ENCODE measurements around the gene RNF220. TPM values are rescaled to one million over a fixed set of nuclear protein-coding genes. Genes with fewer than 3 reads are reported as not detected.

Gene RNF220
- total RNA-seq, 6 experiments from 2014 or later = 19.2 to 57.9 (median 23.0) TPM

DNA sequence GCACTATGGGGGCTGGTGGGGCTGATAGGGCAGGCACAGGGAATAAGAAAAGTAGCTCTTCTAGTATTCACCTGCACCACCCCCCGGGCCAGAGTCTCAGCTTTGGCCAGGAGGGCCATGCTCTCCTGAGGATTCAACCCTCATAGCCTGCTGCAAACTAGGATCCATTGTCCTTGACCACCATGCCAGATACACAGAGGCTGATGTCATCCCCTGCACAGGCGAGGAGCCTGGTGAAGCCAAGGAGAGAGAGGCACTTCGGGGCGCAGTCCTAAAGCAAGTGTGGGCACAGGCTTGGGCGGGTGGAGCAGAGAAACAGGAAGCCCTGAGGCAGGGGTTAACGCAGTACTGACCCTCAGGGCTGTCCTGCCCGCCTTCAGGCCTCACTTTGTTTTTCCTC lies 239.8 kb downstream of the RNF220 start:
- Histone ChIP-seq H3K27me3 (no peaks in the 10 kb centered on the region), H3K27ac (peak overlapping the region; percentile 33 to 79 (median 70)), H3K9me3 (no peaks in the 10 kb centered on the region), H3K36me3 (peaks cover 0 to 64% (median 8%) of the 10 kb centered on the region in 4 donors), H3K4me3 (no peak overlapping the region), H3K4me1 (peaks cover 0 to 31% (median 14%) of the 10 kb centered on the region in 4 donors)
- ATAC-seq (peak in 1 of 4 donors; percentile 9), DNase-seq (no peak)
- intact Hi-C loops (cut with DNase I) = no loop called here
- TF ChIP-seq CTCF (IDR thresholded peaks at IDR 0.05) (no peak), POLR2A (IDR thresholded peaks at IDR 0.05) (no peak)
- 83% methylated on average over 1 of the region's 7 CpGs for WGBS (ENCODE audit: insufficient coverage, low coverage, low lambda C conversion rate, missing lambda C conversion rate)

DNA sequence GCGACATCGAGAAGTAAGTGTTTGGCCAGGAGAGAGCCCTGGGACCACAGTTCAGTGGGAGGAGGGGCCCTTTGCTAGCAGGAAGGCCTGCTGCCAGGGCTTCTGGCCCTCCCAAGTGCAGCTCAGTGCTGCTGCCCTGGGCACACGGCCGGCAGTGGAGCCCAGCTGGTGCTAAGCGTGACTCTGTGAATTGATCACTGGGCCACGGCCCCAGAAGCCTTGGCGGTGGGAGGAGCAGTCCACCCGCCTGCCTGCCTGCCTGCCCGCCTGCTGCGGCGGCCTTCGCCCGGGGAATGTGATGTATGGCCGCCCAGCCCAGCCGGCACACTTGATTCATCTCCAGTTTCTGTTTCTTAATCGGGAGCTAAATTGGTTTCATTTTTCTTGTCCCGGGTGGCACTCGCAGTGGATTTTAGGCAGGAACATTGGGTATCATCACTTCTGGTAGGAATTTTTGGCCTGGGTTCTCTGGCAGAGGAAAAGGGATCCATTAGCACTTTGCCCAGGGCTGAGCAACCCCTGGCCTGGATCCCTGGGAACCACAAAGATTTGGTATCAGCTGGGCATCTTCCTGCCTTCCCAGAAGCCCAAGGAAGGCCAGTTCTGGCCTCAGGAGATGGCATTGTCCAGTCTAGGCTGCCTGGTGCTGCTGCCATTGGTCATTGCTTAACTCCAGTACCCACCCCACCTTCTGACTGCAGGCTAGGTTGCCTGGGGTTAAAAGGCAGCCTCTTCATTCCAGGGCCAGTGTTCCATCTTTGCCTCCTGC lies 240.6 kb downstream of the RNF220 start:
- peak overlapping the region; percentile 33 to 79 (median 70) for H3K27ac ChIP-seq
- peaks cover 0 to 31% (median 14%) of the 10 kb centered on the region in 4 donors for H3K4me1 ChIP-seq
- no peaks in the 10 kb centered on the region for H3K27me3 ChIP-seq
- peaks cover 0 to 59% (median 12%) of the 10 kb centered on the region in 4 donors for H3K36me3 ChIP-seq
- TF ChIP-seq POLR2A (IDR thresholded peaks at IDR 0.05) (peak; percentile 38), CTCF (IDR thresholded peaks at IDR 0.05) (peak in 2 of 4 donors; percentile 4 to 6)
- ATAC-seq = peak; percentile 88 to 93 (median 90)
- DNase-seq = peak; percentile 84 to 91 (median 87)
- WGBS (ENCODE audit: insufficient coverage, low coverage, low lambda C conversion rate, missing lambda C conversion rate) = 10% methylated on average over 7 of the region's 18 CpGs
- H3K9me3 ChIP-seq = no peaks in the 10 kb centered on the region
- H3K4me3 ChIP-seq = no peak overlapping the region
- intact Hi-C loops (cut with DNase I) = no loop called here

DNA sequence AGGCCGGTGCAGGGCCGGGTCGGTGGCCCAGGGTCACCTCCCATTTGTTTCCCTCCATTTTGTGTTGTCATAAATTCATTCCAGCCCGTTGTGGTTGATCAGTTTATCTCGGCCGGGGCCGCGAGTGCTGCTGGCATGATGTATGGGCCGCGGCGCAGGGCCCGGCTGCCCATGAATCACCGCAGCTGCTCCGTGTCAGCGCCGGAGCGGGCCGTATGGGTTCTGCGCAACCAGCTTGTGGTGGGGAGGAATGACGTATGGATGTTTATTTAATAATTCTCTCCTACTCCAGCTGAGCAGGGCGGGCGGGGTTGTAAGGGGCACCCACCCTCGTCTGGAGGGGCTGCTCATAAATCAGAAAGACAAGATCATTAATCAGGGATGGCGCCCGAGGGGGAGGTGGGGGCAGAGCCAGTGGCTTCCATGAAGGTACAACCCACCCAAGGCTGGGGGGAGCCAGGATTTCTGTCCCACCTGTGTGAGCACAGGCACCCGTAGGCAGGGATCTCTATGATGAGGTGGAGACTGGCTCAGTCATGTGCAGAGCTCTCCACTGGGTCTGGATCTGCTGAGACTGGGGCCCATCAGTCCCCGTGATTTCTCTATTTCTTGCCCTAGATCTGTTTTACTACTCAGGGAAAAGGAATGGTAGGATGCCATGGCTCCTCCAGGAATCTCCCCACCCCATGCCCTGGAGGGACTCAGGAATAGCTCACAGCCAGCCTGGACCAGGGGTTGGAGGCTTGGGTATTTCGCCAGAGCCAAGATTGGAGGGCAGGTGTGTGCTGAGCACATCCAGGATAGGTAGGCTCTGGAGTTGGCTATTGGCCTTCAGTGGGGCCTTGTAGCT lies 241.4 kb downstream of the RNF220 start:
- peak overlapping the region; percentile 26 to 79 (median 70) for H3K27ac ChIP-seq
- intact Hi-C loops (cut with DNase I) = no loop called here
- TF ChIP-seq POLR2A (IDR thresholded peaks at IDR 0.05) (no peak), CTCF (IDR thresholded peaks at IDR 0.05) (no peak)
- H3K4me1 ChIP-seq = peaks cover 0 to 31% (median 14%) of the 10 kb centered on the region in 4 donors
- H3K36me3 ChIP-seq = peaks cover 0 to 53% (median 14%) of the 10 kb centered on the region in 4 donors
- ATAC-seq = no peak
- no peaks in the 10 kb centered on the region for H3K9me3 ChIP-seq
- H3K27me3 ChIP-seq = no peaks in the 10 kb centered on the region
- no peak for DNase-seq
- H3K4me3 ChIP-seq = no peak overlapping the region
- WGBS (ENCODE audit: insufficient coverage, low coverage, low lambda C conversion rate, missing lambda C conversion rate) = 81% methylated on average over 20 of the region's 28 CpGs

- no peaks in the 10 kb centered on the region for H3K9me3 ChIP-seq
- no peaks in the 10 kb centered on the region for H3K27me3 ChIP-seq
- DNase-seq (no peak), ATAC-seq (no peak)
- H3K4me1 ChIP-seq = peaks cover 0 to 29% (median 14%) of the 10 kb centered on the region in 4 donors
- peaks cover 0 to 40% (median 14%) of the 10 kb centered on the region in 4 donors for H3K36me3 ChIP-seq
- intact Hi-C loops (cut with DNase I) = no loop called here
- WGBS (ENCODE audit: insufficient coverage, low coverage, low lambda C conversion rate, missing lambda C conversion rate) = 50% methylated on average over 1 of the region's 2 CpGs
- TF ChIP-seq POLR2A (IDR thresholded peaks at IDR 0.05) = no peak
- TF ChIP-seq CTCF (IDR thresholded peaks at IDR 0.05) = no peak
- no peak overlapping the region for H3K4me3 ChIP-seq
- H3K27ac ChIP-seq = no peak overlapping the region
Measured at GRCh38 chr1:44647896-44648295, 242.8 kb downstream of the RNF220 start.
